Thyroid gland (tissue), 4 donors: ENCODE results near the gene PPM1E. TPM values are rescaled to one million over a fixed set of nuclear protein-coding genes. Genes with fewer than 3 reads are reported as not detected.

ENCODE experiments used
- DNase-seq, 2 donors: peaks; one replicate each; pipeline ENCODE4 v3.0.0-alpha.2; 2019
- H3K27ac ChIP-seq, 3 donors: fragments of 200-600 bp; sonication (generic); 1 replicate in 2 of 3; 2 replicates in 1 of 3; pipeline ENCODE4 v1.5.1; 2016 to 2019; ENCODE audit warnings: mild to moderate bottlenecking in 1 of 3, moderate library complexity in 1 of 3
- H3K27me3 ChIP-seq: fragments of 200-600 bp; sonication (generic); one replicate; pipeline ENCODE4 v1.5.1; 2019
- H3K36me3 ChIP-seq, 2 donors: fragments of 200-600 bp; sonication (generic); one replicate each; pipeline ENCODE4 v1.5.1; 2016 to 2019
- H3K4me1 ChIP-seq, 2 donors: fragments of 200-600 bp; sonication (generic); one replicate each; pipeline ENCODE4 v1.5.1; 2017 to 2019
- H3K4me3 ChIP-seq, 3 donors: fragments of 200-600 bp; sonication (generic); replicated peaks in 1 of 3; 1 replicate in 2 of 3; 2 replicates in 1 of 3; pipeline ENCODE4 v1.5.1; 2016; ENCODE audit warnings: mild to moderate bottlenecking in 1 of 3
- H3K9me3 ChIP-seq: fragments of 200-600 bp; sonication (generic); one replicate; pipeline ENCODE4 v1.5.1; 2017
- CTCF ChIP-seq, 6 experiments: fragments of 200-600 bp in 3 of 6; fragments of 450-650 bp in 3 of 6; sonication (generic) in 3 of 6; IDR thresholded peaks; one replicate each; pipeline ENCODE4 v1.5.1; 2016 to 2019; ENCODE audit warnings: antibody characterized with exemption in 6 of 6, mild to moderate bottlenecking in 2 of 6, inconsistent platforms in 1 of 6, moderate library complexity in 1 of 6
- POLR2A ChIP-seq, 2 donors: fragments of 450-650 bp; IDR thresholded peaks; one replicate each; pipeline ENCODE4 v1.6.1; 2017; ENCODE audit warnings: antibody characterized with exemption in 2 of 2, mild to moderate bottlenecking in 2 of 2, moderate library complexity in 1 of 2
- WGBS, 2 donors: methylation state at CpG; one replicate each; pipeline ENCODE4 v1.1.5; 2017; 5-methylcytosine and 5-hydroxymethylcytosine counted together
- intact Hi-C: fragments of 100-400 bp; cut with DNase I; formaldehyde crosslinking; loops from one replicate; pipeline ENCODE4 v1.15.1; 2023
- total RNA-seq, 4 donors: library from RNA; depleted of rRNA; stranded (reverse); fragments of >200 nt; gene quantifications; one replicate each; pipeline ENCODE4 v1.2.3, GENCODE V29; 2016

The PPM1E gene
- total RNA-seq, 4 donors from 2014 or later, result 0.11 to 0.13 (median 0.13) TPM; not detected in 1

GRCh38 chr17:58722696-58723095 lies 33.0 kb upstream of the PPM1E start:
- DNase-seq, result no peak
- Histone ChIP-seq H3K36me3 (peaks cover 0 to 7% of the 10 kb centered on the region in 2 donors), H3K4me1 (no peaks in the 10 kb centered on the region), H3K27me3 (no peaks in the 10 kb centered on the region), H3K27ac (no peak overlapping the region), H3K4me3 (no peak overlapping the region), H3K9me3 (no peaks in the 10 kb centered on the region)
- intact Hi-C loops, result no loop called here
- TF ChIP-seq CTCF (IDR thresholded peaks at IDR 0.05), result no peak
- no peak for TF ChIP-seq POLR2A (IDR thresholded peaks at IDR 0.05)
- 94 to 97% methylated on average over 2 of the region's 2 CpGs for WGBS, 2 donors

GRCh38 chr17:58728798-58729197 lies 26.9 kb upstream of the PPM1E start:
- no peak overlapping the region for H3K4me3 ChIP-seq
- intact Hi-C loops, result no loop called here
- no peaks in the 10 kb centered on the region for H3K36me3 ChIP-seq
- no peaks in the 10 kb centered on the region for H3K4me1 ChIP-seq
- 63% methylated on average over 1 of the region's 1 CpG for WGBS, 2 donors
- no peaks in the 10 kb centered on the region for H3K27me3 ChIP-seq
- no peak for TF ChIP-seq POLR2A (IDR thresholded peaks at IDR 0.05)
- TF ChIP-seq CTCF (IDR thresholded peaks at IDR 0.05), result no peak
- DNase-seq, result no peak
- H3K9me3 ChIP-seq, result no peaks in the 10 kb centered on the region
- no peak overlapping the region for H3K27ac ChIP-seq

GRCh38 chr17:58730937-58731336 lies 24.7 kb upstream of the PPM1E start:
- TF ChIP-seq POLR2A (IDR thresholded peaks at IDR 0.05) (no peak), CTCF (IDR thresholded peaks at IDR 0.05) (no peak)
- intact Hi-C loops, result no loop called here
- no peak overlapping the region for H3K4me3 ChIP-seq
- H3K36me3 ChIP-seq, result no peaks in the 10 kb centered on the region
- DNase-seq, result no peak
- H3K9me3 ChIP-seq, result no peaks in the 10 kb centered on the region
- no peak overlapping the region for H3K27ac ChIP-seq
- no peaks in the 10 kb centered on the region for H3K27me3 ChIP-seq
- no peaks in the 10 kb centered on the region for H3K4me1 ChIP-seq

GRCh38 chr17:58734040-58734439 lies 21.6 kb upstream of the PPM1E start:
- intact Hi-C loops, result no loop called here
- 94 to 97% methylated on average over 3 of the region's 3 CpGs for WGBS, 2 donors
- Histone ChIP-seq H3K4me1 (no peaks in the 10 kb centered on the region), H3K27ac (no peak overlapping the region), H3K9me3 (no peaks in the 10 kb centered on the region), H3K27me3 (no peaks in the 10 kb centered on the region), H3K4me3 (no peak overlapping the region), H3K36me3 (no peaks in the 10 kb centered on the region)
- no peak for DNase-seq
- TF ChIP-seq POLR2A (IDR thresholded peaks at IDR 0.05), result no peak
- TF ChIP-seq CTCF (IDR thresholded peaks at IDR 0.05), result no peak

GRCh38 chr17:58734811-58735210 lies 20.8 kb upstream of the PPM1E start:
- Histone ChIP-seq H3K9me3 (no peaks in the 10 kb centered on the region), H3K4me1 (no peaks in the 10 kb centered on the region), H3K27me3 (no peaks in the 10 kb centered on the region), H3K4me3 (no peak overlapping the region), H3K36me3 (no peaks in the 10 kb centered on the region), H3K27ac (no peak overlapping the region)
- TF ChIP-seq POLR2A (IDR thresholded peaks at IDR 0.05) (no peak), CTCF (IDR thresholded peaks at IDR 0.05) (no peak)
- 94 to 95% methylated on average over 3 of the region's 3 CpGs for WGBS, 2 donors
- no peak for DNase-seq
- intact Hi-C loops, result no loop called here
